GM23338 (cell line): ENCODE results near the gene SLC6A8. TPM values are rescaled to one million over a fixed set of nuclear protein-coding genes. Genes with fewer than 3 reads are reported as not detected.

ENCODE experiments used
- ATAC-seq: fragments of 200-7000 bp; cut with Tn5 transposase; 3 replicates; pipeline ENCODE4 v1.9.1; 2020
- DNase-seq: peaks from one replicate; pipeline ENCODE4 v3.0.0-alpha.2; 2015; ENCODE audit warnings: low spot score
- H2AFZ ChIP-seq: fragments of 200-600 bp; sonication (generic); 2 replicates; pipeline ENCODE4 v1.8.0; 2016; ENCODE audit warnings: antibody characterized with exemption, mild to moderate bottlenecking, moderate library complexity
- H3F3A ChIP-seq: fragments of 200-600 bp; sonication (generic); replicated peaks from 2 replicates; pipeline ENCODE4 v1.8.0; 2017; ENCODE audit warnings: antibody characterized with exemption, mixed run types, low read depth
- H3K27ac ChIP-seq: fragments of 200-600 bp; sonication (generic); 2 replicates; pipeline ENCODE4 v1.6.1; 2016; ENCODE audit warnings: low read depth
- H3K27me3 ChIP-seq: fragments of 200-600 bp; sonication (generic); 2 replicates; pipeline ENCODE4 v1.8.0; 2016; ENCODE audit warnings: mild to moderate bottlenecking, mixed run types, moderate library complexity; ENCODE audit not compliant: insufficient read depth
- H3K36me3 ChIP-seq: fragments of 200-600 bp; sonication (generic); 2 replicates; pipeline ENCODE4 v1.8.0; 2016; ENCODE audit warnings: mild to moderate bottlenecking; ENCODE audit not compliant: insufficient read depth
- H3K4me1 ChIP-seq: fragments of 200-600 bp; sonication (generic); 2 replicates; pipeline ENCODE4 v1.8.0; 2016; ENCODE audit warnings: mild to moderate bottlenecking, moderate library complexity; ENCODE audit not compliant: insufficient read depth
- H3K4me2 ChIP-seq: fragments of 200-600 bp; sonication (generic); 2 replicates; pipeline ENCODE4 v1.7.1; 2017; ENCODE audit warnings: mixed run types
- H3K4me3 ChIP-seq: fragments of 200-600 bp; sonication (generic); 2 replicates; pipeline ENCODE4 v1.6.1; 2016; ENCODE audit warnings: mixed run types
- H3K79me2 ChIP-seq: fragments of 200-600 bp; sonication (generic); replicated peaks from 2 replicates; pipeline ENCODE4 v1.8.0; 2017; ENCODE audit warnings: mild to moderate bottlenecking; ENCODE audit not compliant: insufficient read depth
- H3K9me2 ChIP-seq: fragments of 200-600 bp; sonication (generic); 2 replicates; pipeline ENCODE4 v1.8.0; 2017; ENCODE audit not compliant: insufficient read depth
- H4K20me1 ChIP-seq: fragments of 200-600 bp; sonication (generic); replicated peaks from 2 replicates; pipeline ENCODE4 v1.8.0; 2017; ENCODE audit warnings: mild to moderate bottlenecking; ENCODE audit not compliant: insufficient read depth
- H3K27ac Mint-ChIP-seq: 2 replicates; pipeline ENCODE4 v1.8.0; 2020; ENCODE audit warnings: inconsistent platforms, mild to moderate bottlenecking, moderate library complexity, mixed read lengths
- H3K27me3 Mint-ChIP-seq: 3 replicates; pipeline ENCODE4 v1.8.0; 2022; ENCODE audit warnings: low read depth, mild to moderate bottlenecking, moderate library complexity, mixed read lengths, inconsistent platforms; ENCODE audit not compliant: insufficient read depth, poor library complexity
- H3K36me3 Mint-ChIP-seq: 3 replicates; pipeline ENCODE4 v1.8.0; 2021; ENCODE audit warnings: low read depth, mild to moderate bottlenecking, inconsistent platforms, moderate library complexity, mixed read lengths
- H3K4me1 Mint-ChIP-seq: 3 replicates; pipeline ENCODE4 v1.8.0; 2020; ENCODE audit warnings: mild to moderate bottlenecking, inconsistent platforms, mixed read lengths
- H3K4me3 Mint-ChIP-seq: 3 replicates; pipeline ENCODE4 v1.8.0; 2021; ENCODE audit warnings: moderate library complexity, mild to moderate bottlenecking, inconsistent platforms, mixed read lengths
- H3K9me3 Mint-ChIP-seq: 3 replicates; pipeline ENCODE4 v1.8.0; 2020; ENCODE audit warnings: moderate library complexity, mild to moderate bottlenecking, inconsistent platforms, mixed read lengths
- CTCF ChIP-seq, 2 experiments: fragments of 200-600 bp in 1 of 2; sonication (generic) in 1 of 2; conservative IDR thresholded peaks; 2 replicates each; pipeline versions ENCODE4 v1.5.1 to v1.6.1; 2016 to 2017; ENCODE audit warnings: antibody characterized with exemption in 2 of 2, low read depth in 2 of 2, mild to moderate bottlenecking in 2 of 2, moderate library complexity in 1 of 2
- EZH2 ChIP-seq: fragments of 200-600 bp; sonication (generic); IDR thresholded peaks from one replicate; pipeline ENCODE4 v1.8.0; 2017; ENCODE audit warnings: antibody characterized with exemption, mild to moderate bottlenecking, low read depth; ENCODE audit not compliant: unreplicated experiment
- JUNB ChIP-seq: IDR thresholded peaks from one replicate; pipeline ENCODE4 v1.6.1; 2016; ENCODE audit warnings: antibody characterized with exemption; ENCODE audit not compliant: unreplicated experiment
- NANOG ChIP-seq: IDR thresholded peaks from 2 replicates; pipeline ENCODE4 v1.6.1; 2016; ENCODE audit warnings: antibody characterized with exemption, borderline replicate concordance
- POLR2AphosphoS5 ChIP-seq: IDR thresholded peaks from 2 replicates; pipeline ENCODE4 v1.6.1; 2016; ENCODE audit warnings: antibody characterized with exemption, low read depth
- STAT1 ChIP-seq: IDR thresholded peaks from one replicate; pipeline ENCODE4 v1.6.1; 2016; ENCODE audit warnings: antibody characterized with exemption; ENCODE audit not compliant: unreplicated experiment
- ZNF114 ChIP-seq: fragments of 250-450 bp; sonication (Bioruptor Pico); IDR thresholded peaks from 2 replicates; pipeline ENCODE4 v1.5.0; 2020; ENCODE audit warnings: mild to moderate bottlenecking, moderate library complexity
- polyA plus RNA-seq: library from polyadenylated mRNA; unstranded; fragments of >200 nt; fragmentation: Nextera tagmentation; extraction: Ambion mirVana; gene quantifications from 2 replicates; pipeline ENCODE4 v1.2.1, GENCODE V29; 2016
- total RNA-seq: library from RNA; depleted of rRNA; stranded (reverse); fragments of >200 nt; shearing (Covaris generic); gene quantifications from 2 replicates; pipeline ENCODE4 v1.2.3, GENCODE V29; 2014

SLC6A8 gene
- total and polyA plus RNA-seq, 2 experiments from 2014 or later, result 19.5 to 68.6 TPM

DNA sequence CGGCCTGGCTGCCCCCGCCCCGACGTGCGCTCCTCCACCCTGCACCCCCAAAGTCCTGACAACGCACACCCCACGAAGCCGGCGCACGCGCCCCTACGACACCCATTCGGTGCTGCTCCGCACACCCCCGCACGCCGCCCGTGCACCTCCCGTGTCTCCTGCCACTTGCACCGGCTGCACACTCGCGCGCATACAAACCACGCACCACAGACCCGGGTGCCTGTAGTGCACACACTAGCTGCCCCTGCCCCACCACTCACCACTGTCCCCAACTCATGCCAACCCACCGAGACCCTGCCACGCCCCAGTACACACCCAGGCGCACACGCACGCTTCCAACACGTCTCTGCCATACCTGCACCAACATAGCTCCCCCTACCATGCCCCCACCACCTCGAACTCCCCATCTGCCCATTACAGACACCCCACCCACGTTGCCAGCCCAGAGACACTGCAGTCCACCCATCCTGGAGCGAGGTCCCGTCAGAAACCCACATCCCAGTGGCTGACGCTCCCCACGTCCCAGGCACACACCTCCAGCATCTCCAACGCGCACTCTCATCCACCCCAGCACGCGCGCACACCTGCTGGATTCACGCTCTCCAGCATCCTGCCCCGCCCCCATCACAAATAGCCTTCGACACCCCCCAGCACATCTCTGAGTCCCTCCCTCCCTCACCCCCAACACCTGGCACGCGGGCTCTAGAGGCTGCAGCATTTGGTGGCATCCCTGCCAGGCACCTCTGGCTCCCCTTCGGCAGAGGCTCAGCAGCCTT lies 44.9 kb upstream of the SLC6A8 start:
- H2AFZ ChIP-seq, result no peak overlapping the region; the same call in 1 of the 2 replicates
- no peaks in the 10 kb centered on the region; the same call in 2 of the 3 replicates for H3K9me3 Mint-ChIP-seq
- H3K36me3 ChIP-seq, result no peaks in the 10 kb centered on the region
- TF ChIP-seq STAT1 (no peak), ZNF114 (no peak), POLR2AphosphoS5 (no peak), JUNB (no peak), NANOG (no peak), CTCF (conservative IDR thresholded peaks at IDR 0.05; ENCODE audit: low read depth in 2 of 2) (no peak)
- DNase-seq (peak; percentile 18), ATAC-seq (no peak)
- H3K4me3 Mint-ChIP-seq, result peak overlapping the region; percentile 62
- H3K27me3 ChIP-seq, result peaks cover 72% of the 10 kb centered on the region
- peak overlapping the region; percentile 48 for H3K4me3 ChIP-seq
- no peaks in the 10 kb centered on the region for H3K79me2 ChIP-seq
- H3K27ac ChIP-seq, result no peak overlapping the region
- H4K20me1 ChIP-seq, result no peaks in the 10 kb centered on the region
- no peaks in the 10 kb centered on the region; the same call in 1 of the 2 replicates for H3K4me1 ChIP-seq
- H3K4me2 ChIP-seq, result 0 out of 2 replicates have a peak overlapping the region, but pooled peaks have one; percentile 75
- no peak overlapping the region for H3K27ac Mint-ChIP-seq
- H3K36me3 Mint-ChIP-seq, result no peaks in the 10 kb centered on the region
- no peaks in the 10 kb centered on the region for H3K9me2 ChIP-seq
- no peaks in the 10 kb centered on the region for H3F3A ChIP-seq
- peaks cover 8% of the 10 kb centered on the region; the same call in 2 of the 3 replicates for H3K4me1 Mint-ChIP-seq
- peaks cover 57% of the 10 kb centered on the region for H3K27me3 Mint-ChIP-seq

DNA sequence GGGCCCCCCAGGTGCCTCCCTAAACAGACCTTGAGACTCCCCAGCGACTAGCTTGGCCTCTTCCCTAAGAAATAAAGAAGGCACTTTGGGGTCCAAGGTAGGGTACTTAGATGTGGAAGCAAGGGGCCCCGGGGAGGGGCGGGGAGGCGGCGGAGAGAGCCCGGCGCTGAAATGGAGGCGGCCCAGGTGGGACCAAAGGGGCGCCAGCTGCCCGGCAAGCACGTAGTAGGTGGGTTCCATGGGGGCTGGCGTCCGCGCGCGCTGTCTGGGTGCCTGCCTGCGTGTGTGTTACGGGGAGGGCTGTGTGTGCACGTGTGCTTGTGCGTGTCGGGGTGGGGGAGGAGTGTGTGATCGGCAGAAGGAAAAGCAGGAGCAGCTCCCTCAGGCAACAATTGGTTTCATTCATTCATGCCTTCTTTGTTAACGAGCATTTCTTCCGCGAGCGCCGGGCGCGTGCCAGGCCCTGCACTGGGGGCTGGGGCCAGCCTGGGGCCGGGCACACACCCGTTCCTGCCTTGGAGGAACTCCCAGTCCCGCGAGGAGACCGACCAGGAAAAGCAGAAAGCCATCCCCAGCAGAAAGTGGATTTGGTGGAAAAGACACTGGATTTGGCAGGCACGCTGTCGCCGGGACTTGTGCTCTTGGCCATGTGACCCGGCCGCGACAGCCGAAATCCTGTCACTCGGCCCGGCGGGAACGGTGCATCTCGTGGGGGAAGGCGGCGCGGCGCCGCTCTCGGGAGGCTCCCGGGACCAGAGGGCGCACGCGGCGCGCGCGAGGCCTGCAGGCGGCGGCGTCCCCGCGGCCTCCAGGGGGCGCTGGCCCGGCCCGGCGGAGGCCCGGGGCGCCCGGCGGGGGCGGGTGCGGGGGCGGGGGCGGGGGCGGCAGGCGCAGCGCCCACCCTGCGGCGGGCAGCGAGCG lies 44.0 kb upstream of the SLC6A8 start:
- Mint-ChIP-seq H3K36me3 (no peaks in the 10 kb centered on the region), H3K9me3 (no peaks in the 10 kb centered on the region; the same call in 2 of the 3 replicates), H3K27me3 (peaks cover 62% of the 10 kb centered on the region), H3K27ac (no peak overlapping the region), H3K4me1 (peaks cover 8% of the 10 kb centered on the region; the same call in 2 of the 3 replicates), H3K4me3 (peak overlapping the region; percentile 65)
- H2AFZ ChIP-seq, result peak overlapping the region; percentile 72
- H3F3A ChIP-seq, result no peaks in the 10 kb centered on the region
- peak overlapping the region; percentile 48 for H3K4me3 ChIP-seq
- TF ChIP-seq CTCF (conservative IDR thresholded peaks at IDR 0.05; ENCODE audit: low read depth in 2 of 2) (peak in 1 of 2 experiments; percentile 17; a peak in 1 of 4 replicates), EZH2 (peak; percentile 55), JUNB (no peak)
- H3K9me2 ChIP-seq, result no peaks in the 10 kb centered on the region
- no peaks in the 10 kb centered on the region for H3K36me3 ChIP-seq
- no peaks in the 10 kb centered on the region for H4K20me1 ChIP-seq
- no peak for ATAC-seq
- DNase-seq, result peak; percentile 22
- H3K79me2 ChIP-seq, result no peaks in the 10 kb centered on the region
- H3K4me1 ChIP-seq, result no peaks in the 10 kb centered on the region; the same call in 1 of the 2 replicates
- H3K27me3 ChIP-seq, result peaks cover 80% of the 10 kb centered on the region
- H3K4me2 ChIP-seq, result peak overlapping the region; percentile 75
- no peak overlapping the region for H3K27ac ChIP-seq
